ENCODE data around the gene HMOX1. TPM values are rescaled to one million over a fixed set of nuclear protein-coding genes. Genes with fewer than 3 reads are reported as not detected.
"Not testable (repeated sequence)": the region's sequence is repeated elsewhere in the genome, so short reads cannot be mapped to it uniquely, and the experiment has no call there.

HMOX1 gene
- total RNA-seq, 2 donors from 2014 or later, result 31.0 to 50.3 TPM

GRCh38 chr22:35432228-35432905 is 51.5 kb downstream of the HMOX1 start:
- DNase-seq, result no peak
- Histone ChIP-seq H3K9ac (ENCODE audit: low read depth in 2 of 2, low read length in 2 of 2) (no peak overlapping the region), H3K9me3 (no peaks in the 10 kb centered on the region), H3K4me1 (no peaks in the 10 kb centered on the region), H3K27ac (no peak overlapping the region), H3K4me3 (no peak overlapping the region), H3K27me3 (no peaks in the 10 kb centered on the region), H3K36me3 (no peaks in the 10 kb centered on the region)
- intact Hi-C loops (cut with DNase I), result loop anchor here (10.0 kb wide), 1 partner anchor 692 kb away; no protein-coding TSS in a partner anchor
- TF ChIP-seq CTCF (IDR thresholded peaks at IDR 0.05), result no peak

- Histone ChIP-seq H3K27me3 (no peaks in the 10 kb centered on the region), H3K9ac (ENCODE audit: low read depth in 2 of 2, low read length in 2 of 2) (no peak overlapping the region), H3K4me1 (no peaks in the 10 kb centered on the region), H3K36me3 (no peaks in the 10 kb centered on the region), H3K4me3 (no peak overlapping the region), H3K9me3 (no peaks in the 10 kb centered on the region), H3K27ac (no peak overlapping the region)
- intact Hi-C loops (cut with DNase I), result loop anchor here (10.0 kb wide), 1 partner anchor 691 kb away; no protein-coding TSS in a partner anchor
- no peak for DNase-seq
- TF ChIP-seq CTCF (IDR thresholded peaks at IDR 0.05), result no peak
Measured at GRCh38 chr22:35434061-35434710, 53.3 kb downstream of the HMOX1 start.

- Histone ChIP-seq H3K27ac (no peak overlapping the region), H3K36me3 (no peaks in the 10 kb centered on the region), H3K9ac (ENCODE audit: low read depth in 2 of 2, low read length in 2 of 2) (no peak overlapping the region), H3K4me3 (no peak overlapping the region), H3K27me3 (no peaks in the 10 kb centered on the region), H3K9me3 (no peaks in the 10 kb centered on the region), H3K4me1 (no peaks in the 10 kb centered on the region)
- no peak for DNase-seq
- intact Hi-C loops (cut with DNase I), result loop anchor here (10.0 kb wide), 1 partner anchor 690 kb away; no protein-coding TSS in a partner anchor
- TF ChIP-seq CTCF (IDR thresholded peaks at IDR 0.05), result no peak
Measured at GRCh38 chr22:35435201-35435740, 54.4 kb downstream of the HMOX1 start.

- Histone ChIP-seq H3K4me1 (no peaks in the 10 kb centered on the region), H3K27me3 (no peaks in the 10 kb centered on the region), H3K9me3 (no peaks in the 10 kb centered on the region), H3K4me3 (no peak overlapping the region), H3K36me3 (no peaks in the 10 kb centered on the region), H3K27ac (no peak overlapping the region), H3K9ac (ENCODE audit: low read depth in 2 of 2, low read length in 2 of 2) (no peak overlapping the region)
- TF ChIP-seq CTCF (IDR thresholded peaks at IDR 0.05), result no peak
- no peak for DNase-seq
- intact Hi-C loops (cut with DNase I), result loop anchor here (10.0 kb wide), 1 partner anchor 688 kb away; no protein-coding TSS in a partner anchor
Measured at GRCh38 chr22:35436421-35436820, 55.5 kb downstream of the HMOX1 start.

GRCh38 chr22:35437049-35437448 is 56.2 kb downstream of the HMOX1 start:
- H3K36me3 ChIP-seq, result no peaks in the 10 kb centered on the region
- H3K4me1 ChIP-seq, result no peaks in the 10 kb centered on the region
- H3K9ac ChIP-seq (ENCODE audit: low read depth in 2 of 2, low read length in 2 of 2), result no peak overlapping the region
- intact Hi-C loops (cut with DNase I), result loop anchor here (10.0 kb wide), 1 partner anchor 688 kb away; no protein-coding TSS in a partner anchor
- H3K27me3 ChIP-seq, result no peaks in the 10 kb centered on the region
- DNase-seq, result no peak
- TF ChIP-seq CTCF (IDR thresholded peaks at IDR 0.05), result no peak
- H3K27ac ChIP-seq, result no peak overlapping the region
- H3K4me3 ChIP-seq, result no peak overlapping the region
- H3K9me3 ChIP-seq, result no peaks in the 10 kb centered on the region

- H3K27ac ChIP-seq; DNase-seq; H3K4me1 ChIP-seq; H3K9ac ChIP-seq (ENCODE audit: low read depth in 2 of 2, low read length in 2 of 2); H3K27me3 ChIP-seq; H3K9me3 ChIP-seq; H3K4me3 ChIP-seq; H3K36me3 ChIP-seq: not testable (repeated sequence)
- intact Hi-C loops (cut with DNase I), result loop anchor here (10.0 kb wide), 1 partner anchor 686 kb away; no protein-coding TSS in a partner anchor
Measured at GRCh38 chr22:35438673-35439364, 57.9 kb downstream of the HMOX1 start.
